ENCODE results near the gene APOL6. TPM values are rescaled to one million over a fixed set of nuclear protein-coding genes. Genes with fewer than 3 reads are reported as not detected.

Gene APOL6
- total and polyA plus RNA-seq, 4 donors, result 9.6 to 34.1 (median 22.4) TPM

DNA sequence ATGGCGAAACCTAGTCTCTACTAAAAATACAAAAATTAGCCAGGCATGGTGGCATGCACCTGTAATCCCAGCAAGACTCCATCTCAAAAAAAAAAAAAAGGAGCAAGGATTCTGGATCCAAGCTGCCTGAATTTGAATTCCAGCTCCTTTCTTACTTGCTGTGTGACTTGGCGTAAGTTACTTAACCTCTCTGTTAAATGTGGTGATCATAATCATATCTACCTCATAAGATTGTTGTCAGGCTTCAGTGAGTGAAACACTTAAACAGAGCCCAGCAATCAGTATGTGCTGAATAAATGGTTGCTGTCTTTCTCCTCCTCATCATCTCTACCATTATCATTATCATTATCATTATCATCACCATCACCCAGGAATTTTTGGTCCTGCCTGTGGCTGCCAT lies 33.8 kb upstream of the APOL6 start:
- DNase-seq (no peak), ATAC-seq (ENCODE audit: insufficient read depth, low FRiP score) (no peak)
- H3K27me3 ChIP-seq (ENCODE audit: control insufficient read depth in 3 of 3, insufficient read depth in 3 of 3, low read length in 2 of 3), result no peaks in the 10 kb centered on the region
- no peaks in the 10 kb centered on the region for H3K9me3 ChIP-seq (ENCODE audit: control insufficient read depth in 4 of 4, insufficient read depth in 3 of 4, low read length in 3 of 4)
- peaks cover 0 to 6% (median 0%) of the 10 kb centered on the region in 5 donors for H3K4me1 ChIP-seq (ENCODE audit: control insufficient read depth in 5 of 5, insufficient read depth in 5 of 5, low read length in 5 of 5)
- H3K9ac ChIP-seq (ENCODE audit: insufficient read depth in 1 of 2, low read length in 2 of 2), result no peak overlapping the region
- 94 to 100% methylated on average over 2 of the region's 2 CpGs for WGBS, 2 donors
- peak overlapping the region in 1 of 2 donors; percentile 94 for H3K27ac ChIP-seq (ENCODE audit: low read depth in 1 of 2, low read length in 1 of 2)
- TF ChIP-seq, protein P1, sequence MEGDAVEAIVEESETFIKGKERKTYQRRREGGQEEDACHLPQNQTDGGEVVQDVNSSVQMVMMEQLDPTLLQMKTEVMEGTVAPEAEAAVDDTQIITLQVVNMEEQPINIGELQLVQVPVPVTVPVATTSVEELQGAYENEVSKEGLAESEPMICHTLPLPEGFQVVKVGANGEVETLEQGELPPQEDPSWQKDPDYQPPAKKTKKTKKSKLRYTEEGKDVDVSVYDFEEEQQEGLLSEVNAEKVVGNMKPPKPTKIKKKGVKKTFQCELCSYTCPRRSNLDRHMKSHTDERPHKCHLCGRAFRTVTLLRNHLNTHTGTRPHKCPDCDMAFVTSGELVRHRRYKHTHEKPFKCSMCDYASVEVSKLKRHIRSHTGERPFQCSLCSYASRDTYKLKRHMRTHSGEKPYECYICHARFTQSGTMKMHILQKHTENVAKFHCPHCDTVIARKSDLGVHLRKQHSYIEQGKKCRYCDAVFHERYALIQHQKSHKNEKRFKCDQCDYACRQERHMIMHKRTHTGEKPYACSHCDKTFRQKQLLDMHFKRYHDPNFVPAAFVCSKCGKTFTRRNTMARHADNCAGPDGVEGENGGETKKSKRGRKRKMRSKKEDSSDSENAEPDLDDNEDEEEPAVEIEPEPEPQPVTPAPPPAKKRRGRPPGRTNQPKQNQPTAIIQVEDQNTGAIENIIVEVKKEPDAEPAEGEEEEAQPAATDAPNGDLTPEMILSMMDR (IDR thresholded peaks at IDR 0.05; ENCODE audit: control extremely low read depth, extremely low read depth), result no peak
- no peak overlapping the region for H3K4me3 ChIP-seq
- no peaks in the 10 kb centered on the region for H3K36me3 ChIP-seq (ENCODE audit: control insufficient read depth in 4 of 4, insufficient read depth in 4 of 4, low read length in 4 of 4)

- ATAC-seq (ENCODE audit: insufficient read depth, low FRiP score), result no peak
- Histone ChIP-seq H3K9ac (ENCODE audit: insufficient read depth in 1 of 2, low read length in 2 of 2) (no peak overlapping the region), H3K9me3 (ENCODE audit: control insufficient read depth in 4 of 4, insufficient read depth in 3 of 4, low read length in 3 of 4) (no peaks in the 10 kb centered on the region), H3K27me3 (ENCODE audit: control insufficient read depth in 3 of 3, insufficient read depth in 3 of 3, low read length in 2 of 3) (no peaks in the 10 kb centered on the region), H3K27ac (ENCODE audit: low read depth in 1 of 2, low read length in 1 of 2) (peak overlapping the region in 1 of 2 donors; percentile 94), H3K4me1 (ENCODE audit: control insufficient read depth in 5 of 5, insufficient read depth in 5 of 5, low read length in 5 of 5) (peaks cover 0 to 6% (median 0%) of the 10 kb centered on the region in 5 donors), H3K4me3 (no peak overlapping the region), H3K36me3 (ENCODE audit: control insufficient read depth in 4 of 4, insufficient read depth in 4 of 4, low read length in 4 of 4) (no peaks in the 10 kb centered on the region)
- 45 to 81% methylated on average over 6 of the region's 6 CpGs for WGBS, 2 donors
- DNase-seq, result no peak
- TF ChIP-seq, protein P1 (IDR thresholded peaks at IDR 0.05; ENCODE audit: control extremely low read depth, extremely low read depth), result no peak
Measured at GRCh38 chr22:35615156-35615555, 33.1 kb upstream of the APOL6 start.

- Histone ChIP-seq H3K36me3 (ENCODE audit: control insufficient read depth in 4 of 4, insufficient read depth in 4 of 4, low read length in 4 of 4) (no peaks in the 10 kb centered on the region), H3K4me1 (ENCODE audit: control insufficient read depth in 5 of 5, insufficient read depth in 5 of 5, low read length in 5 of 5) (peaks cover 0 to 6% (median 0%) of the 10 kb centered on the region in 5 donors), H3K27ac (ENCODE audit: low read depth in 1 of 2, low read length in 1 of 2) (peak overlapping the region in 1 of 2 donors; percentile 94), H3K9ac (ENCODE audit: insufficient read depth in 1 of 2, low read length in 2 of 2) (no peak overlapping the region), H3K9me3 (ENCODE audit: control insufficient read depth in 4 of 4, insufficient read depth in 3 of 4, low read length in 3 of 4) (no peaks in the 10 kb centered on the region), H3K4me3 (no peak overlapping the region), H3K27me3 (ENCODE audit: control insufficient read depth in 3 of 3, insufficient read depth in 3 of 3, low read length in 2 of 3) (no peaks in the 10 kb centered on the region)
- TF ChIP-seq, protein P1 (IDR thresholded peaks at IDR 0.05; ENCODE audit: control extremely low read depth, extremely low read depth), result no peak
- no peak for DNase-seq
- 27 to 51% methylated on average over 7 of the region's 7 CpGs for WGBS, 2 donors
- no peak for ATAC-seq (ENCODE audit: insufficient read depth, low FRiP score)
Measured at GRCh38 chr22:35616043-35616442, 32.2 kb upstream of the APOL6 start.

GRCh38 chr22:35617137-35617755 lies 31.0 kb upstream of the APOL6 start, which contains the start of gene MB:
Gene MB (minus strand): TSS chr22:35617329. CDS start chr22:35617257, 72 bp downstream.
- no peak for ATAC-seq (ENCODE audit: insufficient read depth, low FRiP score)
- WGBS, 2 donors, result 83 to 84% methylated on average over 16 of the region's 16 CpGs
- no peak within 1 kb of the TSS for H3K4me3 ChIP-seq

More at GRCh38 chr22:35617137-35617755, 31.0 kb upstream of the APOL6 start, which contains the start of gene MB:
- H3K9ac ChIP-seq (ENCODE audit: insufficient read depth in 1 of 2, low read length in 2 of 2), result no peak within 1 kb of the TSS
- DNase-seq, result no peak
- no peaks in the 10 kb centered on the region for H3K27me3 ChIP-seq (ENCODE audit: control insufficient read depth in 3 of 3, insufficient read depth in 3 of 3, low read length in 2 of 3)
- no peaks in the 10 kb centered on the region for H3K36me3 ChIP-seq (ENCODE audit: control insufficient read depth in 4 of 4, insufficient read depth in 4 of 4, low read length in 4 of 4)
- TF ChIP-seq, protein P1 (IDR thresholded peaks at IDR 0.05; ENCODE audit: control extremely low read depth, extremely low read depth), result no peak
- peaks cover 0 to 6% (median under 1%) of the 10 kb centered on the region in 5 donors for H3K4me1 ChIP-seq (ENCODE audit: control insufficient read depth in 5 of 5, insufficient read depth in 5 of 5, low read length in 5 of 5)
- peak within 1 kb of the TSS in 1 of 2 donors; percentile 94 for H3K27ac ChIP-seq (ENCODE audit: low read depth in 1 of 2, low read length in 1 of 2)
- H3K9me3 ChIP-seq (ENCODE audit: control insufficient read depth in 4 of 4, insufficient read depth in 3 of 4, low read length in 3 of 4), result no peaks in the 10 kb centered on the region

Data from lung (tissue), 12 donors.